Daoy (cell line): Measurements from ENCODE around the gene MKLN1. TPM values are rescaled to one million over a fixed set of nuclear protein-coding genes. Genes with fewer than 3 reads are reported as not detected.

ENCODE experiments used
- DNase-seq: peaks from one replicate; pipeline ENCODE4 v3.0.0-alpha.2; 2015; ENCODE audit warnings: low read depth
- total RNA-seq: library from RNA; depleted of rRNA; stranded (reverse); fragments of >200 nt; shearing (Covaris generic); gene quantifications from 2 replicates; pipeline ENCODE4 v1.2.3, GENCODE V29; 2014; rRNA removed

MKLN1 gene
- total RNA-seq, 1 experiment from 2014 or later: 53.3 TPM

GRCh38 chr7:131546126-131546525, 218.4 kb downstream of the MKLN1 start:
- DNase-seq: peak; percentile 80

Other genes starting within 250 kb of the MKLN1 start
- gene PODXL, start 228.8 kb downstream of the MKLN1 start, total RNA-seq: 27.1 and 27.8 TPM in 2 replicates